C4-2B (cell line): ENCODE results near the gene UNG.

Experiments used
- H3K27ac ChIP-seq: fragments of 450-650 bp; 2 replicates; pipeline ENCODE4 v1.5.1; 2017
- CTCF ChIP-seq: fragments of 450-650 bp; conservative IDR thresholded peaks from 2 replicates; pipeline ENCODE4 v1.5.1; 2017; ENCODE audit warnings: mild to moderate bottlenecking
- ZFX ChIP-seq: fragments of 450-650 bp; IDR thresholded peaks from 2 replicates; pipeline ENCODE4 v1.6.1; 2017

The UNG gene

GRCh38 chr12:109102491-109102890 lies 5.1 kb downstream of the UNG start:
- TF ChIP-seq CTCF = no peak
- no peak for TF ChIP-seq ZFX

GRCh38 chr12:109105176-109105575 lies 7.8 kb downstream of the UNG start:
- TF ChIP-seq CTCF = no peak
- no peak for TF ChIP-seq ZFX
- no peak overlapping the region for H3K27ac ChIP-seq

More at GRCh38 chr12:109102491-109102890, 5.1 kb downstream of the UNG start:
- no peak overlapping the region for H3K27ac ChIP-seq

- no peak overlapping the region for H3K27ac ChIP-seq
- TF ChIP-seq CTCF = no peak
Measured at GRCh38 chr12:109109746-109110350, 12.5 kb downstream of the UNG start.

GRCh38 chr12:109110988-109111495 lies 13.6 kb downstream of the UNG start:
- TF ChIP-seq CTCF = no peak
- no peak for TF ChIP-seq ZFX
- H3K27ac ChIP-seq = no peak overlapping the region

- TF ChIP-seq CTCF = no peak
- TF ChIP-seq ZFX = no peak
- no peak overlapping the region for H3K27ac ChIP-seq
Measured at GRCh38 chr12:109112720-109113465, 15.5 kb downstream of the UNG start.

- H3K27ac ChIP-seq = no peak overlapping the region
- TF ChIP-seq ZFX (no peak), CTCF (no peak)
Measured at GRCh38 chr12:109113661-109114321, 16.4 kb downstream of the UNG start.

- no peak overlapping the region for H3K27ac ChIP-seq
- TF ChIP-seq ZFX (no peak), CTCF (no peak)
Measured at GRCh38 chr12:109114644-109115043, 17.2 kb downstream of the UNG start.
